BJ (cell line): ENCODE measurements around the gene C20orf144. TPM values are rescaled to one million over a fixed set of nuclear protein-coding genes. Genes with fewer than 3 reads are reported as not detected.

Experiments used
- CTCF ChIA-PET: fragments of 350-600 bp; formaldehyde crosslinking; extraction: SDS; loops from one replicate; lab custom pipeline; 2021; ENCODE audit warnings: antibody characterized with exemption, inconsistent platforms; lab: Yijun Ruan, JAX
- POLR2A ChIA-PET: fragments of 300-600 bp; sonication (Branson Sonifier 250); formaldehyde crosslinking; extraction: SDS; loops from one replicate; lab custom pipeline; 2021; ENCODE audit warnings: antibody characterized with exemption; lab: Charles Lee
- DNase-seq: peaks from one replicate; pipeline ENCODE4 v3.0.0-alpha.2; 2011; ENCODE audit warnings: low read depth
- H3K27me3 ChIP-seq: 2 replicates; pipeline ENCODE4 v1.6.0; 2011; ENCODE audit warnings: low read length; ENCODE audit not compliant: control insufficient read depth, insufficient read depth
- H3K36me3 ChIP-seq: 2 replicates; pipeline ENCODE4 v1.5.1; 2011; ENCODE audit warnings: low read length; ENCODE audit not compliant: control insufficient read depth, insufficient read depth
- H3K4me3 ChIP-seq: 2 replicates; pipeline ENCODE4 v1.5.1; 2011; ENCODE audit warnings: low read depth, mild to moderate bottlenecking, control low read depth, low read length
- polyA plus RNA-seq: library from polyadenylated mRNA; depleted of rRNA; stranded (reverse); fragments of >200 nt; gene quantifications from 2 replicates; pipeline ENCODE4 v1.2.3, GENCODE V29; 2011
- TF ChIP-seq, protein P1 (sequence below): IDR thresholded peaks from 2 replicates; pipeline ENCODE4 v1.5.1; 2011; ENCODE audit warnings: low read depth, mild to moderate bottlenecking, control low read depth, inconsistent platforms, low read length, moderate library complexity; ENCODE audit not compliant: insufficient read depth

C20orf144 gene
- polyA plus RNA-seq, 1 experiment, result 0.22 TPM

DNA sequence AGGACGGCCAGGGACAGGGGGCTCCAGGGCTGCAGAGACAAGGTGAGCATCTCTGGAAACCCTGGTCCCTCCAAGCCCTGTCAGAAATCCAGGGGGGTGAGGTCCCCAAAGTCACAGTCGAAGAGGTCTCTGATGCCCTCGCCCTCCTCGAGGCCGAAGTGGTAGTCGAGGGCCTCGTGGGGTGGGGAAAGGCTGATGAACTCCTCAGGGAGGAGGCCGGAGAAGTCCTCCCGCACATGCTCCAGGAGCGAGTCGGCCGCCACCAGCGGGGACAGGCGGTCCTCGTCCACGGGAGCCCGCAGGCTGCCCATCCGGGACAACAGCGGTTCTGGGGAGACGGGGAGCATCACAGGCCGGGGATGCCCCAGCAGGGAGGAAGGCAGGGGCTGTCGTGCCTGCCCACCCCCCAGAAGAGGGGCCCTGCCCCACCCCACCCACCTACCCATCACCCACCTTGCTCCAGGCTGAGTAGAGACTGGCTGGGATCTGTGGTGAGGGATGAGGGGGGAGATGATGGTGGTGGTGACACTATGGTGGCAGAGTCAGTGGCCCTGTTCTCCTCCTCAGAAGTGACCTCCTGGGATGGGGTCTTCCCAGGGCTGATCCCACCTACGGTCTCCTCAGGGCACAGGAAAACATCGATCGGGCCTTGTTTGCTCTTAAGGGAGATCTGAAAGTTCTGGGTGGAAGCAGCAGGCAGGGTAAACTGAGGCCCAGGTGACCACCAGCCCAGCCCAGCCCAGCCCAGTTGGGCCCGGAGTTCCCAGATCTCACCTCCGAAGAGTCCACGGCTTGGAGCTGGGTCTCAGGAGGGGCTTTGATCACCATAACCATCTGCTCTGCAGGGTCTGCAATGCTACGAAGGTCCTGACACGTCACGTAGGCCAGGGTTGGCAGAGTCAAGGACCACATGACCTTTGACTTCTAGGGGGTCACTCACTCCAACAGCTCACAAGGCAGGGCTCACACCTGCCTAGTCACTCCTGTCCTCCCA lies 14.8 kb downstream of the C20orf144 start:
- no peaks in the 10 kb centered on the region for H3K27me3 ChIP-seq
- no peaks in the 10 kb centered on the region for H3K36me3 ChIP-seq
- POLR2A ChIA-PET, result no interaction called here
- TF ChIP-seq, protein P1, sequence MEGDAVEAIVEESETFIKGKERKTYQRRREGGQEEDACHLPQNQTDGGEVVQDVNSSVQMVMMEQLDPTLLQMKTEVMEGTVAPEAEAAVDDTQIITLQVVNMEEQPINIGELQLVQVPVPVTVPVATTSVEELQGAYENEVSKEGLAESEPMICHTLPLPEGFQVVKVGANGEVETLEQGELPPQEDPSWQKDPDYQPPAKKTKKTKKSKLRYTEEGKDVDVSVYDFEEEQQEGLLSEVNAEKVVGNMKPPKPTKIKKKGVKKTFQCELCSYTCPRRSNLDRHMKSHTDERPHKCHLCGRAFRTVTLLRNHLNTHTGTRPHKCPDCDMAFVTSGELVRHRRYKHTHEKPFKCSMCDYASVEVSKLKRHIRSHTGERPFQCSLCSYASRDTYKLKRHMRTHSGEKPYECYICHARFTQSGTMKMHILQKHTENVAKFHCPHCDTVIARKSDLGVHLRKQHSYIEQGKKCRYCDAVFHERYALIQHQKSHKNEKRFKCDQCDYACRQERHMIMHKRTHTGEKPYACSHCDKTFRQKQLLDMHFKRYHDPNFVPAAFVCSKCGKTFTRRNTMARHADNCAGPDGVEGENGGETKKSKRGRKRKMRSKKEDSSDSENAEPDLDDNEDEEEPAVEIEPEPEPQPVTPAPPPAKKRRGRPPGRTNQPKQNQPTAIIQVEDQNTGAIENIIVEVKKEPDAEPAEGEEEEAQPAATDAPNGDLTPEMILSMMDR, result no peak
- H3K4me3 ChIP-seq, result no peak overlapping the region
- CTCF ChIA-PET, result interaction anchor here (2.2 kb wide), 1 partner anchor 10 kb away, joined by 9 read pairs; the partner anchor contains the start of gene ACTL10
- no peak for DNase-seq

DNA sequence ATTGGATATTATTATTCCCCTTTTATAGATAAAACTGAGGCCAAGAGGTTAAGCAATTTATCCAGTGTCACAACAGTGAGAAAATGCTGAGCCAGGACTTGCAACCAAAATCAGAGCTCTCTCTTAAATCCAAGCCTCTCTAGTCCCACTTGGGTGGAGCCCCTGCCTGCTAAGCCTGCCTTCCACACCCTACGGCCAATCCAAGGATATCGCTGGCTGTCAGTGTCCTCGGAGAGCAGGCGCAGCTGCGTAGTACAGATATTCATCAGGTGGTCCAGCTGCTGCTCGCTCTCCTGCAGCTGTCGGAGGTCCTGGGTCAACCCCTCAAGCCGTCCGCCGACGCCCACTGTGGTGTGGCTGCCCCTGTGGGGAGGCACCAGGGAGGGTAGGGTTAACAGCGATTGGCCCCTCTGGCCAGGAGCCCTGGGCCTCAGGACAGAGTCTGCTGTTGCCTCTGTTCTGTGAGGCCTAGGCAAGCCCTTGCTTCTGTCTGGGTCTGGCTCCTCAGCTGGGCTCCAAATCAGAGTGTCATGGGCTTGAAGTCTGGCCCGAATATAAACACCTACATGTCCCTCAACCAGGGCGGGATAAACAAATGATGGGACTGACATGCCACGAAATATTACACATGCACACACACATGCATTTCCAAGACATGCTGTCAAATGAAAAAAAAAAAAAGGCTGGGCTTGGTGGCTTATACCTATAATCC lies 16.0 kb downstream of the C20orf144 start:
- POLR2A ChIA-PET, result no interaction called here
- TF ChIP-seq, protein P1, result no peak
- no peak for DNase-seq
- no peaks in the 10 kb centered on the region for H3K27me3 ChIP-seq
- H3K4me3 ChIP-seq, result no peak overlapping the region
- CTCF ChIA-PET, result no interaction called here
- no peaks in the 10 kb centered on the region for H3K36me3 ChIP-seq

DNA sequence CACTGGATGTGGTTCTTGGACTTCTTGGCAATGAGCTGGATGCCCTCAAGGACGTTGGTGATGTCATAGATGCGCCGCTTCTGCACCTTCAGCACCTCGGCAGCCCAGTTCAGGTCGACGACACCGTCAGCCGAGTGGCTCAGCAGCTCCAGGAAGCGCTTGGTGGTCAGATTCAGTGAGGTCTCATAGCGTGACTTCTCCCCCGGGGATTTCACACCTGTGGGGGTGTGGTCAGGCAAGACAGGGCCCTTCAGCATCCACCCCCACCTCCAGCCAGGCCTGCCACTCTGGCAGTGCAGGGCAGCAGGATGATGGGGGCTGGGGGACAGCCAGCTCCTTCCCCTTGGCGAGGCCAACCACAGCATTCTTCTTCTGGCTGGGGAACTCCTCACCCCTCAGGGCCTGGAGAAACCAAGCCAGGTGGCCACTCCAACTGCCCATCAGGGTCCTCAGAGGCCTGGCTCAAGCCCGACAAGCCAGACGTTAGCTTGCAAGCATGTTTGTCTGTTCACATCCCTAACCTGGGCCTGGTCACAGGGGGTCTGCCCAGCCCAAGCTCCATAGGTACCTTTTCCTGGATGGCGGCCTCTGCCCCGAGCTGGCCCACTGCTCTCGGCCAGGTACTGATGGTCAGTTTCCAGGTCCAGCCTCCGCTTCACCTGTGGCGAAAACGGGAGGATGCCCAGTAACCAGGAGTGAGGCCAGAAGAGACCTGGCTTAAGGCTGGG lies 17.8 kb downstream of the C20orf144 start:
- POLR2A ChIA-PET, result no interaction called here
- TF ChIP-seq, protein P1, result no peak

DNA sequence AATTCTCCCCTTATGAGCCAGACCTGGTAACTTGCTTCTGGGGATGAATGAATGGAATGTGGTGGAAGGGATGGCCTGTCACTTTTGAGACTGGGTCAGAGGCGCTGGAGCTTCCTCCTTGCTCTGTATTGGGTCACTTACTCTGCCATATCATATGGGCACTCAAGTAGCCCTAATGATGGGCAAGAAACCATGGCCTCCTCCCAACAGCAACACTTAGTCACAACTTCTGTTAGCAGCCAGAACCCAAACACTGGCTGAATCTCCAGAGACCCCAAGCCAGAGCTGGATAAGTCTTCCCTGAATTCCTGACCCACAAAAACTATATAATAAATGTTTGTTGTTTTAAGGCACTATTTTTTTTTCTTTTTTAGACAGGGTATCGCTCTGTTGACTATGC lies 18.6 kb downstream of the C20orf144 start:
- Histone ChIP-seq H3K4me3 (no peak overlapping the region), H3K27me3 (no peaks in the 10 kb centered on the region), H3K36me3 (no peaks in the 10 kb centered on the region)
- TF ChIP-seq, protein P1, result no peak
- CTCF ChIA-PET, result interaction anchor here (3.3 kb wide), 1 partner anchor 13 kb away, joined by 16 read pairs; the partner anchor contains the start of gene ACTL10
- no peak for DNase-seq
- POLR2A ChIA-PET, result no interaction called here

More for the DNA sequence above, 17.8 kb downstream of the C20orf144 start:
- CTCF ChIA-PET, result interaction anchor here (3.3 kb wide), 1 partner anchor 12 kb away, joined by 16 read pairs; the partner anchor contains the start of gene ACTL10
- Histone ChIP-seq H3K36me3 (no peaks in the 10 kb centered on the region), H3K4me3 (no peak overlapping the region), H3K27me3 (no peaks in the 10 kb centered on the region)
- DNase-seq, result no peak
